Karpas-422 (cell line): Measurements from ENCODE around the gene DESI1. TPM values are rescaled to one million over a fixed set of nuclear protein-coding genes. Genes with fewer than 3 reads are reported as not detected.
A peak's percentile ranks its signal among the peaks of the same experiment; 100 is the strongest.

Experiments used
- DNase-seq: peaks from one replicate; pipeline ENCODE4 v3.0.0-alpha.2; 2015
- H2AFZ ChIP-seq: fragments of 200-600 bp; sonication (generic); 2 replicates; pipeline ENCODE4 v1.6.1; 2014; ENCODE audit warnings: antibody characterized with exemption, low read length, mixed read lengths
- H3K27ac ChIP-seq: fragments of 200-600 bp; sonication (generic); 2 replicates; pipeline ENCODE4 v1.5.1; 2014; ENCODE audit warnings: mild to moderate bottlenecking, low read length, moderate library complexity
- H3K27me3 ChIP-seq: fragments of 200-600 bp; sonication (generic); 2 replicates; pipeline ENCODE4 v1.6.1; 2014; ENCODE audit warnings: low read length, mixed read lengths
- H3K36me3 ChIP-seq: fragments of 200-600 bp; sonication (generic); 2 replicates; pipeline ENCODE4 v1.6.1; 2014; ENCODE audit warnings: low read length, mixed read lengths; ENCODE audit not compliant: insufficient read depth
- H3K4me1 ChIP-seq: fragments of 200-600 bp; sonication (generic); 2 replicates; pipeline ENCODE4 v1.6.1; 2014; ENCODE audit warnings: mild to moderate bottlenecking, low read length, mixed read lengths
- H3K4me2 ChIP-seq: fragments of 200-600 bp; sonication (generic); 2 replicates; pipeline ENCODE4 v1.6.1; 2014; ENCODE audit warnings: low read length, low read depth, mild to moderate bottlenecking; ENCODE audit not compliant: poor library complexity, severe bottlenecking
- H3K4me3 ChIP-seq: fragments of 200-600 bp; sonication (generic); 2 replicates; pipeline ENCODE4 v1.5.1; 2014; ENCODE audit warnings: mild to moderate bottlenecking, antibody characterized with exemption, low read length, mixed read lengths
- H3K79me2 ChIP-seq: fragments of 200-600 bp; sonication (generic); 2 replicates; pipeline ENCODE4 v1.6.1; 2014; ENCODE audit warnings: mild to moderate bottlenecking, low read length, mixed read lengths
- H3K9ac ChIP-seq: fragments of 200-600 bp; sonication (generic); 2 replicates; pipeline ENCODE4 v1.6.0; 2014; ENCODE audit warnings: low read length
- H3K9me2 ChIP-seq: fragments of 200-600 bp; sonication (generic), shearing (Covaris generic); replicated peaks from 2 replicates; pipeline ENCODE4 v1.6.0; 2014; ENCODE audit warnings: mild to moderate bottlenecking, low read length, moderate library complexity; ENCODE audit not compliant: insufficient read depth
- H3K9me3 ChIP-seq: fragments of 300-700, 200-600 bp; sonication (generic); 2 replicates; pipeline ENCODE4 v1.6.1; 2014; ENCODE audit warnings: low read length, mixed read lengths
- H4K20me1 ChIP-seq: fragments of 200-600 bp; sonication (generic); 2 replicates; pipeline ENCODE4 v1.6.1; 2014; ENCODE audit warnings: mild to moderate bottlenecking, antibody characterized with exemption, low read length, low read depth; ENCODE audit not compliant: insufficient read depth
- total RNA-seq: library from RNA; depleted of rRNA; stranded (reverse); fragments of >200 nt; shearing (Covaris generic); gene quantifications from 2 replicates; pipeline ENCODE4 v1.2.3, GENCODE V29; 2014; ENCODE audit warnings: low replicate concordance

DESI1 gene
- total RNA-seq, 1 experiment from 2014 or later = 76.0 TPM

GRCh38 chr22:41659941-41660340, 39.1 kb upstream of the DESI1 start:
- Histone ChIP-seq H2AFZ (no peak overlapping the region), H3K4me3 (no peak overlapping the region), H3K27me3 (no peaks in the 10 kb centered on the region), H3K36me3 (peaks cover 51% of the 10 kb centered on the region), H3K4me2 (no peak overlapping the region), H4K20me1 (no peaks in the 10 kb centered on the region), H3K79me2 (no peaks in the 10 kb centered on the region), H3K4me1 (no peaks in the 10 kb centered on the region), H3K27ac (no peak overlapping the region), H3K9ac (no peak overlapping the region), H3K9me3 (no peaks in the 10 kb centered on the region), H3K9me2 (no peaks in the 10 kb centered on the region)
- no peak for DNase-seq

- H3K4me2 ChIP-seq = no peak overlapping the region
- peaks cover 8% of the 10 kb centered on the region; the same call in 1 of the 2 replicates for H3K79me2 ChIP-seq
- H3K27me3 ChIP-seq = no peaks in the 10 kb centered on the region
- no peaks in the 10 kb centered on the region for H3K4me1 ChIP-seq
- DNase-seq = no peak
- no peak overlapping the region for H2AFZ ChIP-seq
- H3K36me3 ChIP-seq = peaks cover 54% of the 10 kb centered on the region
- H3K27ac ChIP-seq = no peak overlapping the region
- H3K9me3 ChIP-seq = no peaks in the 10 kb centered on the region
- H3K9ac ChIP-seq = no peak overlapping the region
- no peaks in the 10 kb centered on the region for H3K9me2 ChIP-seq
- 0 out of 2 replicates have a peak, but pooled peaks cover 4% of the 10 kb centered on the region for H4K20me1 ChIP-seq
- H3K4me3 ChIP-seq = no peak overlapping the region
Observed at GRCh38 chr22:41658869-41659268, 38.0 kb upstream of the DESI1 start.

GRCh38 chr22:41657709-41658108, 36.9 kb upstream of the DESI1 start:
- Histone ChIP-seq H3K27ac (no peak overlapping the region), H4K20me1 (peaks cover 8% of the 10 kb centered on the region; the same call in 1 of the 2 replicates), H3K36me3 (peaks cover 60% of the 10 kb centered on the region), H3K79me2 (peaks cover 8% of the 10 kb centered on the region; the same call in 1 of the 2 replicates), H2AFZ (no peak overlapping the region), H3K27me3 (no peaks in the 10 kb centered on the region), H3K9ac (no peak overlapping the region), H3K4me1 (no peaks in the 10 kb centered on the region), H3K9me2 (no peaks in the 10 kb centered on the region), H3K4me2 (no peak overlapping the region), H3K4me3 (no peak overlapping the region), H3K9me3 (no peaks in the 10 kb centered on the region)
- no peak for DNase-seq

GRCh38 chr22:41656556-41656955, 35.7 kb upstream of the DESI1 start:
- DNase-seq = no peak
- no peak overlapping the region for H3K4me2 ChIP-seq
- no peaks in the 10 kb centered on the region for H3K9me3 ChIP-seq
- H3K4me1 ChIP-seq = no peaks in the 10 kb centered on the region
- no peak overlapping the region for H3K9ac ChIP-seq
- H2AFZ ChIP-seq = no peak overlapping the region
- no peak overlapping the region for H3K27ac ChIP-seq
- H3K9me2 ChIP-seq = no peaks in the 10 kb centered on the region
- no peaks in the 10 kb centered on the region for H3K27me3 ChIP-seq
- H3K79me2 ChIP-seq = peaks cover 11% of the 10 kb centered on the region
- no peak overlapping the region for H3K4me3 ChIP-seq
- peaks cover 8% of the 10 kb centered on the region; the same call in 1 of the 2 replicates for H4K20me1 ChIP-seq
- H3K36me3 ChIP-seq = peaks cover 59% of the 10 kb centered on the region

- Histone ChIP-seq H3K36me3 (peaks cover 53% of the 10 kb centered on the region), H3K79me2 (peaks cover 20% of the 10 kb centered on the region), H3K9ac (no peak overlapping the region), H3K4me3 (no peak overlapping the region), H2AFZ (no peak overlapping the region), H3K4me2 (no peak overlapping the region), H3K9me3 (no peaks in the 10 kb centered on the region), H4K20me1 (peaks cover 8% of the 10 kb centered on the region; the same call in 1 of the 2 replicates), H3K27me3 (no peaks in the 10 kb centered on the region), H3K9me2 (no peaks in the 10 kb centered on the region), H3K27ac (no peak overlapping the region), H3K4me1 (no peaks in the 10 kb centered on the region)
- no peak for DNase-seq
Observed at GRCh38 chr22:41654322-41654721, 33.5 kb upstream of the DESI1 start.

- Histone ChIP-seq H3K4me2 (no peak overlapping the region), H3K36me3 (peaks cover 58% of the 10 kb centered on the region), H3K79me2 (peaks cover 42% of the 10 kb centered on the region), H3K9ac (no peak overlapping the region), H2AFZ (no peak overlapping the region), H3K4me1 (peaks cover 17% of the 10 kb centered on the region), H4K20me1 (peaks cover 8% of the 10 kb centered on the region; the same call in 1 of the 2 replicates), H3K4me3 (no peak overlapping the region), H3K27me3 (no peaks in the 10 kb centered on the region), H3K9me3 (no peaks in the 10 kb centered on the region), H3K27ac (no peak overlapping the region), H3K9me2 (no peaks in the 10 kb centered on the region)
- no peak for DNase-seq
Observed at GRCh38 chr22:41650821-41651220, 30.0 kb upstream of the DESI1 start.

- Histone ChIP-seq H3K9ac (no peak overlapping the region), H3K9me2 (no peaks in the 10 kb centered on the region), H3K4me1 (peaks cover 17% of the 10 kb centered on the region), H2AFZ (no peak overlapping the region), H3K9me3 (no peaks in the 10 kb centered on the region), H3K36me3 (peaks cover 60% of the 10 kb centered on the region), H3K4me2 (no peak overlapping the region), H3K79me2 (peaks cover 45% of the 10 kb centered on the region), H4K20me1 (peaks cover 8% of the 10 kb centered on the region; the same call in 1 of the 2 replicates), H3K27me3 (no peaks in the 10 kb centered on the region), H3K27ac (no peak overlapping the region), H3K4me3 (no peak overlapping the region)
- DNase-seq = no peak
Observed at GRCh38 chr22:41650229-41650628, 29.4 kb upstream of the DESI1 start.

- H3K4me2 ChIP-seq = no peak overlapping the region
- no peak overlapping the region for H2AFZ ChIP-seq
- peaks cover 52% of the 10 kb centered on the region; the same call in 1 of the 2 replicates for H3K36me3 ChIP-seq
- H3K27ac ChIP-seq = no peak overlapping the region
- peak; percentile 53 for DNase-seq
- H3K9me3 ChIP-seq = no peaks in the 10 kb centered on the region
- H3K9ac ChIP-seq = no peak overlapping the region
- H3K4me3 ChIP-seq = no peak overlapping the region
- no peaks in the 10 kb centered on the region for H3K27me3 ChIP-seq
- H3K9me2 ChIP-seq = no peaks in the 10 kb centered on the region
- H3K79me2 ChIP-seq = peaks cover 41% of the 10 kb centered on the region
- H3K4me1 ChIP-seq = peaks cover 17% of the 10 kb centered on the region
- no peaks in the 10 kb centered on the region for H4K20me1 ChIP-seq
Observed at GRCh38 chr22:41648432-41648831, 27.6 kb upstream of the DESI1 start.
